ENCODE results near the gene LIPG. TPM values are rescaled to one million over a fixed set of nuclear protein-coding genes. Genes with fewer than 3 reads are reported as not detected.

Gene LIPG
- total and polyA plus RNA-seq, 10 donors, result 0.11 to 2.7 (median 0.35) TPM; not detected in 3

- DNase-seq, result no peak
- no peak overlapping the region for H3K27ac ChIP-seq
- WGBS, 5 donors, result 82 to 91% (median 89%) methylated on average over 9 of the region's 9 CpGs
- H3K27me3 ChIP-seq (replicated peaks in 1 of 7), result peaks cover 0 to 27% (median 0%) of the 10 kb centered on the region in 7 donors
- no peaks in the 10 kb centered on the region for H3K9me3 ChIP-seq
- H3K4me3 ChIP-seq, result no peak overlapping the region
- H3K4me1 ChIP-seq, result no peaks in the 10 kb centered on the region
- no peaks in the 10 kb centered on the region for H3K36me3 ChIP-seq
- intact Hi-C loops (cut with DNase I; ENCODE audit: low total_unique reads), result no loop called here
- TF ChIP-seq CTCF (IDR thresholded peaks at IDR 0.05 in 8 of 11, conservative IDR thresholded peaks at IDR 0.05 in 3 of 11), result no peak
- no peak for TF ChIP-seq POLR2AphosphoS5 (IDR thresholded peaks at IDR 0.05)
- no peak for TF ChIP-seq POLR2A (IDR thresholded peaks at IDR 0.05)
Observed at GRCh38 chr18:49585781-49586663, 24.2 kb downstream of the LIPG start.

- Histone ChIP-seq H3K36me3 (no peaks in the 10 kb centered on the region), H3K4me1 (no peaks in the 10 kb centered on the region), H3K27ac (no peak overlapping the region), H3K4me3 (no peak overlapping the region), H3K27me3 (replicated peaks in 1 of 7) (peaks cover 0 to 20% (median 0%) of the 10 kb centered on the region in 7 donors), H3K9me3 (no peaks in the 10 kb centered on the region)
- WGBS, 5 donors, result 81 to 96% (median 90%) methylated on average over 6 of the region's 6 CpGs
- intact Hi-C loops (cut with DNase I; ENCODE audit: low total_unique reads), result no loop called here
- TF ChIP-seq POLR2AphosphoS5 (IDR thresholded peaks at IDR 0.05) (no peak), POLR2A (IDR thresholded peaks at IDR 0.05) (no peak), CTCF (IDR thresholded peaks at IDR 0.05 in 8 of 11, conservative IDR thresholded peaks at IDR 0.05 in 3 of 11) (no peak)
- DNase-seq, result no peak
Observed at GRCh38 chr18:49588171-49588570, 26.3 kb downstream of the LIPG start.

GRCh38 chr18:49588971-49589370 lies 27.1 kb downstream of the LIPG start:
- Histone ChIP-seq H3K4me1 (no peaks in the 10 kb centered on the region), H3K27me3 (replicated peaks in 1 of 7) (peaks cover 0 to 16% (median 0%) of the 10 kb centered on the region in 7 donors), H3K9me3 (no peaks in the 10 kb centered on the region), H3K27ac (no peak overlapping the region), H3K4me3 (no peak overlapping the region), H3K36me3 (no peaks in the 10 kb centered on the region)
- WGBS, 5 donors, result 88 to 96% (median 91%) methylated on average over 9 to 12 of the region's 12 CpGs
- DNase-seq, result no peak
- intact Hi-C loops (cut with DNase I; ENCODE audit: low total_unique reads), result no loop called here
- TF ChIP-seq CTCF (IDR thresholded peaks at IDR 0.05 in 8 of 11, conservative IDR thresholded peaks at IDR 0.05 in 3 of 11), result no peak
- no peak for TF ChIP-seq POLR2A (IDR thresholded peaks at IDR 0.05)
- no peak for TF ChIP-seq POLR2AphosphoS5 (IDR thresholded peaks at IDR 0.05)

- intact Hi-C loops (cut with DNase I; ENCODE audit: low total_unique reads), result no loop called here
- H3K9me3 ChIP-seq, result no peaks in the 10 kb centered on the region
- H3K4me1 ChIP-seq, result no peaks in the 10 kb centered on the region
- no peak for TF ChIP-seq POLR2AphosphoS5 (IDR thresholded peaks at IDR 0.05)
- TF ChIP-seq CTCF (IDR thresholded peaks at IDR 0.05 in 8 of 11, conservative IDR thresholded peaks at IDR 0.05 in 3 of 11), result no peak
- TF ChIP-seq POLR2A (IDR thresholded peaks at IDR 0.05), result no peak
- no peaks in the 10 kb centered on the region for H3K36me3 ChIP-seq
- no peak for DNase-seq
- WGBS, 5 donors, result 90 to 96% (median 94%) methylated on average over 6 to 10 of the region's 10 CpGs
- peaks cover 0 to 15% (median 0%) of the 10 kb centered on the region in 7 donors for H3K27me3 ChIP-seq (replicated peaks in 1 of 7)
- no peak overlapping the region for H3K4me3 ChIP-seq
- H3K27ac ChIP-seq, result no peak overlapping the region
Observed at GRCh38 chr18:49590608-49591007, 28.8 kb downstream of the LIPG start.
